NCI-H2227 (cell line): ENCODE results near the gene SPATA32.
A peak's percentile ranks its signal among the peaks of the same experiment; 100 is the strongest.
"Not testable (repeated sequence)": the region's sequence is repeated elsewhere in the genome, so short reads cannot be mapped to it uniquely, and the experiment has no call there.

Experiments used
- DNase-seq: peaks from one replicate; lab custom pipeline; 2025; ENCODE audit not compliant: unreplicated experiment; lab: John Stamatoyannopoulos, UW

Gene SPATA32

GRCh38 chr17:45271603-45272002 lies 9.7 kb upstream of the SPATA32 start:
- no peak for DNase-seq

GRCh38 chr17:45270828-45271418 lies 9.0 kb upstream of the SPATA32 start:
- DNase-seq: peak; percentile 33

GRCh38 chr17:45269912-45270311 lies 8.0 kb upstream of the SPATA32 start:
- no peak for DNase-seq

GRCh38 chr17:45267436-45268055 lies 5.7 kb upstream of the SPATA32 start:
- DNase-seq: no peak

- DNase-seq: no peak
Measured at GRCh38 chr17:45266372-45266926, 4.6 kb upstream of the SPATA32 start.

GRCh38 chr17:45265821-45266220 lies 3.9 kb upstream of the SPATA32 start:
- no peak for DNase-seq

- DNase-seq: no peak
Measured at GRCh38 chr17:45264988-45265387, 3.1 kb upstream of the SPATA32 start.

GRCh38 chr17:45264430-45264829 lies 2.5 kb upstream of the SPATA32 start:
- no peak for DNase-seq

GRCh38 chr17:45263477-45263860 lies 1.6 kb upstream of the SPATA32 start:
- no peak for DNase-seq

- no peak for DNase-seq
Measured at GRCh38 chr17:45262516-45263476, 902 bp upstream of the SPATA32 start.

GRCh38 chr17:45260204-45260783 lies 1.6 kb downstream of the SPATA32 start:
- no peak for DNase-seq

- DNase-seq: no peak
Measured at GRCh38 chr17:45258981-45259380, 2.9 kb downstream of the SPATA32 start.

GRCh38 chr17:45257115-45257514 lies 4.8 kb downstream of the SPATA32 start:
- DNase-seq: no peak

- no peak for DNase-seq
Measured at GRCh38 chr17:45256114-45256966, 5.6 kb downstream of the SPATA32 start.

GRCh38 chr17:45255358-45255757 lies 6.5 kb downstream of the SPATA32 start:
- no peak for DNase-seq

GRCh38 chr17:45253879-45254278 lies 8.0 kb downstream of the SPATA32 start:
- no peak for DNase-seq

GRCh38 chr17:45253237-45253636 lies 8.7 kb downstream of the SPATA32 start:
- DNase-seq: not testable (repeated sequence)

- no peak for DNase-seq
Measured at GRCh38 chr17:45251931-45252330, 10.0 kb downstream of the SPATA32 start.

- DNase-seq: peak; percentile 74
Measured at GRCh38 chr17:45248132-45248957, 13.5 kb downstream of the SPATA32 start.
